Hematopoietic multipotent progenitor cell treated with erythropoietin and hydrocortisone succinate and interleukin-3 and kit ligand, for 4 days (in vitro differentiated cells): ENCODE data around the gene PREX1.
A peak's percentile ranks its signal among the peaks of the same experiment; 100 is the strongest.
"Not testable (repeated sequence)": the region's sequence is repeated elsewhere in the genome, so short reads cannot be mapped to it uniquely, and the experiment has no call there.

Experiments used
- DNase-seq: peaks from one replicate; pipeline ENCODE4 v3.0.0-alpha.2; 2015

PREX1 gene

DNA sequence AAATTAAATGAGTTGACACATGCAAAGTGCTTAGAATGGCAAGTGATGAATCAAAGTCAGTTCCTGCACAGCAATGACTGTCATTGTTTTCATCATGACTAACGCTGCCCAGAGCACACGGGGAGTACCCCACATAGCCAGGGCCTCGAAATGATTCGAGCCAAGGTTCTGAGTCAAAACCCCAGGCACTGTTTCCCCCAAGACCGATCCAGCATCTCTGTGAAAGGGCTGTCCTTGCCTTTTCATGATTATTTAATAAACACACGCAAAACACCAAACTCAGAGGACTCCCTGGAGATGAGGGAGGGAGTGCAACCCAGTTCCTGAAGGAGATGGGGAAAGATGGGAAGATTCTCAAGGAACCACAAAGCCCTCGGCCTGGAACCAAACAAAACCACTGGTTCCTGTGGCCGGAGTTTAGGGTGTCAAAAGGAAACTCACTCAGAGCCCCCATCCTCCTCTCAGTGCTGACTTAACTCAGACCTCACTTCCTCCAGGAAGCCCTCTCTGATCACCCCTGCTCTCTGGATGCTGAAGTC lies 3.8 kb downstream of the PREX1 start:
- peak; percentile 56 for DNase-seq

GRCh38 chr20:48823476-48823875 lies 4.3 kb downstream of the PREX1 start:
- no peak for DNase-seq

- peak; percentile 81 for DNase-seq
Observed at GRCh38 chr20:48822879-48823385, 4.9 kb downstream of the PREX1 start.

- DNase-seq = no peak
Observed at GRCh38 chr20:48822178-48822577, 5.6 kb downstream of the PREX1 start.

GRCh38 chr20:48821261-48821920 lies 6.4 kb downstream of the PREX1 start:
- peak; percentile 95 for DNase-seq

GRCh38 chr20:48820649-48820973 lies 7.2 kb downstream of the PREX1 start:
- DNase-seq = no peak

DNA sequence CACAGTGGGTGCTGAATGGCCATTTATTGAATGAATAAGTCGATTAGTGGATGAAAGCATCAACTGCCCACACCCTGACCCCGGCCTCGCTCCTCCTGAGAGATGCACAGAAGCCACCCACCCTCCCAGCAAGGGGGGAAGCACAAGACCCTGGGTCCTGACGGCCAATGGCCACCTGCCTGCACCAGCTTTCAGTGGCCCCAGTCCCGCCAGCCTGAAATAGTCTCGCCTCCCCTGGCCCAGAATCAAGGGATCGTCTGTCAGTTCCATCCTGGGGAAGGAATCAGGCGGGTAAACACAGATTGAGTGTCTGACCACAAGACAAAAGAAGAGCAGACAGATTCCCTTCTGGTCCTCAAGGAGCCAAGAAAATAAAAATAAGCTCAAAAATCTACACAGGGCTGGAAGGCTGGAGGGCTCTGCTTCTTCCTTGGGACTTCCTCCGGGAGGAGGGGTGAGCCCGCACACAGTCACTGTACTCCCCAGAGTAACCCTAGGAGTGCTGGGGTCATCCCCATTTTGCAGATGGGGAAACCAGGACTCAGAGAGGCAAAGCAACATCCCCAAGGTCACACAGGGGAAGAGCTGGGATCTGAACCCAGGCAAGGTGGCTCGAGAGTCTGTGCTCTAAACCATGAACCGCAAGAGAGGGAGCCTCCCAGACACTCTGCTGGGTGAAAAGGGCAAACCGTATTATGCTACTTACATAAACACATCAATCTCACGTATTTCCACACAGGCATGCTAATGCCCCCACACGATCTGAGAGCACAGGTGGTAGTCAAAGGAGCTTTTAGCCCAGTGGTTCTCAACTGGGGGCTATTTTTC lies 7.8 kb downstream of the PREX1 start:
- no peak for DNase-seq

DNA sequence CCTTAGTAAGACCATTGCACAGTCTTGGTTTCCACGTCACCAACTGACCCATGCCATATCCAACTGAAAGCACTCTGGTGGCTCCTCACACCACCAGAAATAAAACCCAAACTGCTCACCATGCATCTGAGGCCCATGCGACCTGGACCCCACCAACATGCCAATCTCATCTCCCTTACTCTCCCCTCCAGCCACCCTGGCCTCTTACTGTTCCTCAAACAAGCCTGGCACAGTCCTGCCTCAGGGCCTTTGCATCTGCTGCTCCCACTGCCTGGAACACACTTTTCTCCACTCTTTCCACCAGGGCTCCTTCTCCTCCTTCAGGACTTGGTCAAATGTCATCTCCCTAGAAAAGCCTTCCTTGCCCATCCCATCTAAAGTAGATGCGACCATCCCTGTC lies 8.7 kb downstream of the PREX1 start:
- no peak for DNase-seq

DNA sequence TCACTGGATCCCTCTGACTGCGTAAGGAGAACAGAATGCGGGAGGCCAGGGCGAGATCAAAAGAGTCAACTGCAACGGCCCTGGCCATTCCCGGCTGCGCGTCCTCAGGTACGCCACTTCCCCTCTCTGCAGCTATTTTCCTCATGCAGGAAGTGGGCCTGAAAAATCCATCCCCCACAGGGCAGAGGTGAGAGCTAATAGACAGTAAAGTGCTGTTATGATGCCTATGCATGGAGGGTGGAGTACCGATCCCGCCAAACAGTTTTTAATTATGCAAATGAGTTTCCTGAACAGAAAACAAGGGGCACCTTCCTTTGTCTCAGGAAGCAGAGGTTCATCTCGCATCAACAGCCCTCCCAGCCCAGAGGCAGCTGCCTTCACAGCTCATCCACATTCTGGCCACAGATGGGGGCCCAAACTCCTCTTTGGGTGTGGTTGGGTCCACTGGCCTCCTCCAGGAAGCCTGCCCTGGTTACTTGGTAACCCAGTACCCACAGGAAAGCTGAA lies 9.3 kb downstream of the PREX1 start:
- peak; percentile 67 for DNase-seq

- no peak for DNase-seq
Observed at GRCh38 chr20:48818031-48818370, 9.8 kb downstream of the PREX1 start.

DNA sequence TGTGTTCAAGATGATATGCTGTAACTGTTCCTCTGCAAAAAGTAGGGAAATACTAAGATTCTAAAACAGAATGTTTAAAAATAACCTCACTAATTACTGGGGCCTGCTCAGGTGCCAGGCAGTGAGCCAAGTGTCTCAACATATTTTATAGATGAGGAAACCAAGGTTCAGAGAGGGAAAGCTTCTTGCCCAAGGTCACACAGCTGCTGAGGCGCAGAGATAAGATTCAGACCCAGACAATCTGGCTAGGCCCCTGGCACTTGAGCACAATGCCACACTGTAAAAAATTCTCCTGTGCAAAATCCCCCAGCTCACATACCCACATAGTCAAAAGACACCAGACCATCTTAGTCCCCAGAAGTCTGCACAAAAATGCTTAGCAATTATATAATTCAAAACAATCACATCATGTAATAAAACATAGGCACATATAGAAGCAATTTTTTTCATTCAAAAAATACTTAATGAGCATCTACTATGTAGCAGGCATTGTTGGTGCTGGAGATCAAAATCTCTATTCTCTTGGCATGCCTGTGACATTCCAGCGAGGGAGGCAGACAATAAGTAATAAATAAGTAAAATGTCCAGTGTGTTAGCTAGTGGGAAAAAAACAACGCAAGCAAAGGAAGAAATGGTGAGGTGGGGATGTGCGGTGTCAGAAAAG lies 10.3 kb downstream of the PREX1 start:
- no peak for DNase-seq

GRCh38 chr20:48816282-48817205 lies 11.3 kb downstream of the PREX1 start:
- DNase-seq = no peak

- no peak for DNase-seq
Observed at GRCh38 chr20:48815537-48815936, 12.3 kb downstream of the PREX1 start.

DNA sequence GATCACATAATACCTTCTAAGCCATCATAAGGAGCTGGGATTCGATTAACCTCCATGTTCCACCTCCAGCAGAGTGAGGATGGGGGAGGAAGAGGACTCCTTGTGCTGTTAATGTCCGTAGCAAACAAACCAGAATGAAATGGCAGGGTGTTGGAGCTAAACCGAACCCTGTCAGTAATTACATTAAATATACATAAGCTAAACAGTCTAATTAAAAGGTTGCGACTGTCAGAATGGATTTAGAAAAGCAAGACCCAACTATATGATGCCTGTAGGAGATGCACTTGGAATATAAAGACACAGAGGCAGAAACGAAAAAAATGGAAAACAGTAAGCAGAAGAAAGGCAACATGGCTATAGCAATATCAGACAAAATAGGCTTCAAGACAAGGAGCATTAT lies 13.2 kb downstream of the PREX1 start:
- DNase-seq = no peak

DNA sequence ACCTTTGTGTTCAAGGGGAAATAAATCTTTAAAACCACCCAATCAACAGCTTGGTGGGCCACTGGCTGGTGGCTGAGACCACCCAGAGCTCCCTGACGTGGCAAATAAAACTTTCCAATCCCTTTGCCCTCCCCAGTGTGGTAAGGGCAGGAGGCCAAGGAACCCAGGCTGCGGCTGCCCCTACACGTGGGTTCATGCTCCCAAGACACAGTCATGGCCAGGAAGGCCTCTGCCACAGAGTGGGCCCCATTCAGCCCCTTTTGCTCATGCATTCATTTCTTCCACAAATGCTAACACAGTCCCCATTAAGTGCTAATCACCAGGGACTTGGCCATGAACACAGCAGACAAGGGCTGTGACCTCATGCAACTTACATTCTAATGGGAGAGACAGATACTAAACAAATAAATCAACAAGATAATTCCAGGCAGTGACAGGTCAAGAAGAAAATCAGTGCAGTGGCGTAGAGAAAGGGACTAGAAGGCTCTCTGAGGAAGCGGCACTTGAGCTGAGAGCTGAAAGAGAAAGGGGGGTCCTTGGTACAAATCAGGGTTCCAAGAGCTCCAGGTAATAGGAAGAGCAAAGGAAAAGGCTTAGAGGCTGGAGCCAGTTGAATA lies 13.8 kb downstream of the PREX1 start:
- DNase-seq = no peak

DNA sequence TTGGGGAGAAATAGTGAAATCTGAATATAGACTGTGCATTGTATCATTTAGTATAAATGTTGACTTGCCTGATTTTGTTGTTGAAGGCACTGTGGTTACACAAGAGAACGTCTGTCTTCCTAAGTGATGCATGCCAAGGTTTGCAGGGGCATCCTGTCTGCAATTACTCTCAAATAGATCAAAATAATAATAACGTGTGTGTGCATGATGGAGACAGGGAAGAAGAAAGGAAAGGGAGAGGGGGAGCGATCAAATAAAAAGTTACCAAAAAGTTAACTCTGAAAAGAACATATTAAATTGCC lies 14.4 kb downstream of the PREX1 start:
- DNase-seq = no peak

- DNase-seq = no peak
Observed at GRCh38 chr20:48812600-48813445, 15.0 kb downstream of the PREX1 start.

- DNase-seq = not testable (repeated sequence)
Observed at GRCh38 chr20:48812114-48812513, 15.7 kb downstream of the PREX1 start.

GRCh38 chr20:48809673-48810072 lies 18.1 kb downstream of the PREX1 start:
- no peak for DNase-seq

GRCh38 chr20:48808382-48809034 lies 19.3 kb downstream of the PREX1 start:
- DNase-seq = no peak
